Omental fat pad (tissue), 4 donors: ENCODE data around the gene REG4. TPM values are rescaled to one million over a fixed set of nuclear protein-coding genes. Genes with fewer than 3 reads are reported as not detected.

ENCODE experiments used
- ATAC-seq: fragments of 150-250 bp; one replicate; pipeline ENCODE4 v1.9.1; 2016; ENCODE audit warnings: mild to moderate bottlenecking, moderate library complexity; ENCODE audit not compliant: low FRiP score
- DNase-seq: peaks from one replicate; pipeline ENCODE4 v3.0.0-alpha.2; 2019; ENCODE audit warnings: low spot score
- CTCF ChIP-seq, 3 donors: fragments of 450-650 bp; IDR thresholded peaks; one replicate each; pipeline ENCODE4 v1.5.1; 2016 to 2017; ENCODE audit warnings: antibody characterized with exemption in 3 of 3, mild to moderate bottlenecking in 3 of 3, moderate library complexity in 2 of 3
- total RNA-seq, 4 donors: library from RNA; depleted of rRNA; stranded (reverse); fragments of >200 nt; gene quantifications; one replicate each; pipeline ENCODE4 v1.1.0, GENCODE V29; 2016

The REG4 gene
- total RNA-seq, 4 donors from 2014 or later = not detected

GRCh38 chr1:119779869-119780356, 31.3 kb downstream of the REG4 start:
- TF ChIP-seq CTCF (IDR thresholded peaks at IDR 0.05) = no peak
- DNase-seq (no peak), ATAC-seq (peak; percentile 44)

- TF ChIP-seq CTCF (IDR thresholded peaks at IDR 0.05) = no peak
- DNase-seq (no peak), ATAC-seq (no peak)
Measured at GRCh38 chr1:119778886-119779560, 32.2 kb downstream of the REG4 start.

GRCh38 chr1:119778359-119778758, 32.9 kb downstream of the REG4 start:
- TF ChIP-seq CTCF (IDR thresholded peaks at IDR 0.05) = no peak
- no peak for ATAC-seq
- DNase-seq = no peak

- DNase-seq = no peak
- no peak for ATAC-seq
- no peak for TF ChIP-seq CTCF (IDR thresholded peaks at IDR 0.05)
Measured at GRCh38 chr1:119774746-119775490, 36.3 kb downstream of the REG4 start.

GRCh38 chr1:119773711-119774241, 37.5 kb downstream of the REG4 start:
- TF ChIP-seq CTCF (IDR thresholded peaks at IDR 0.05) = no peak
- DNase-seq (no peak), ATAC-seq (peak; percentile 64)

- TF ChIP-seq CTCF (IDR thresholded peaks at IDR 0.05) = no peak
- no peak for ATAC-seq
- DNase-seq = no peak
Measured at GRCh38 chr1:119772298-119772697, 39.0 kb downstream of the REG4 start.
